H1 (cell line): ENCODE results near the gene GNA12. TPM values are rescaled to one million over a fixed set of nuclear protein-coding genes. Genes with fewer than 3 reads are reported as not detected.

Experiments used
- CTCF ChIA-PET: fragments of 300-600 bp; sonication (Branson Sonifier 250); formaldehyde crosslinking; loops from one replicate; lab custom pipeline; 2021; ENCODE audit not compliant: partially characterized antibody; lab: Charles Lee
- POLR2A ChIA-PET: fragments of 300-600 bp; sonication (Branson Sonifier 250); formaldehyde crosslinking; loops from one replicate; lab custom pipeline; 2021; ENCODE audit warnings: inconsistent platforms; ENCODE audit not compliant: partially characterized antibody; lab: Charles Lee
- DNase-seq, 2 experiments: peaks; one replicate each; pipeline versions ENCODE4 v3.0.0 to v3.0.0-alpha.2; 2010 to 2022; ENCODE audit warnings: low spot score in 2 of 2, low read depth in 1 of 2, mixed read lengths in 1 of 2
- FAIRE-seq: peaks from 2 replicates; lab custom pipeline; 2011; peaks lifted over from hg19 to GRCh38; lab: Jason Lieb, UNC
- H2AFZ ChIP-seq: 2 replicates; pipeline ENCODE4 v1.8.1; 2012; ENCODE audit warnings: low read length, inconsistent platforms
- H2AK5ac ChIP-seq: 2 replicates; pipeline ENCODE4 v1.6.1; 2013; ENCODE audit warnings: low read depth, low read length
- H2BK120ac ChIP-seq: replicated peaks from 2 replicates; pipeline ENCODE3; 2013; ENCODE audit warnings: low read depth, low read length, inconsistent platforms
- H2BK12ac ChIP-seq: 2 replicates; pipeline ENCODE4 v1.6.1; 2013; ENCODE audit warnings: low read depth, low read length
- H2BK15ac ChIP-seq: 2 replicates; pipeline ENCODE4 v1.6.1; 2013; ENCODE audit warnings: low read length
- H2BK20ac ChIP-seq: 2 replicates; pipeline ENCODE4 v1.6.1; 2013; ENCODE audit warnings: low read length
- H2BK5ac ChIP-seq: 2 replicates; pipeline ENCODE4 v1.6.1; 2013; ENCODE audit warnings: low read depth, low read length
- H3K14ac ChIP-seq: 2 replicates; pipeline ENCODE4 v1.6.1; 2013; ENCODE audit warnings: inconsistent platforms; ENCODE audit not compliant: insufficient read length
- H3K18ac ChIP-seq: 2 replicates; pipeline ENCODE4 v1.6.1; 2013; ENCODE audit warnings: low read length; ENCODE audit errors: extremely low read depth
- H3K23ac ChIP-seq: 2 replicates; pipeline ENCODE4 v1.6.1; 2013; ENCODE audit warnings: inconsistent platforms; ENCODE audit not compliant: insufficient read length
- H3K23me2 ChIP-seq: 2 replicates; pipeline ENCODE4 v1.6.1; 2013; ENCODE audit warnings: low read depth, low read length
- H3K27ac ChIP-seq: 2 replicates; pipeline ENCODE4 v1.6.1; 2011; ENCODE audit warnings: low read depth, low read length, inconsistent platforms
- H3K27me3 ChIP-seq, 4 experiments: replicated peaks in 1 of 4; 1 replicate in 1 of 4; 2 replicates in 3 of 4; pipeline versions ENCODE4 v1.6.1 to v1.8.1; 2011 to 2013; ENCODE audit warnings: low read length in 3 of 4, mild to moderate bottlenecking in 3 of 4, inconsistent platforms in 2 of 4, mixed read lengths in 2 of 4, moderate library complexity in 1 of 4; ENCODE audit not compliant: control insufficient read depth in 3 of 4, insufficient read depth in 3 of 4; ENCODE audit errors: extremely low read depth in 1 of 4
- H3K36me3 ChIP-seq, 4 experiments: 2 replicates each; pipeline versions ENCODE4 v1.6.1 to v1.8.1; 2011 to 2013; ENCODE audit warnings: mild to moderate bottlenecking in 4 of 4, low read length in 3 of 4, moderate library complexity in 2 of 4, control low read depth in 1 of 4, inconsistent platforms in 1 of 4; ENCODE audit not compliant: insufficient read depth in 4 of 4, control insufficient read depth in 2 of 4
- H3K4ac ChIP-seq: replicated peaks from 2 replicates; pipeline ENCODE3; 2013; ENCODE audit warnings: low read length, low read depth, mixed read lengths, inconsistent platforms; ENCODE audit not compliant: insufficient read length
- H3K4me1 ChIP-seq, 4 experiments: replicated peaks in 1 of 4; 1 replicate in 1 of 4; 2 replicates in 3 of 4; pipeline versions ENCODE4 v1.6.1 to v1.8.1; 2011 to 2013; ENCODE audit warnings: low read length in 3 of 4, inconsistent platforms in 2 of 4, mixed read lengths in 1 of 4; ENCODE audit not compliant: insufficient read depth in 4 of 4, control insufficient read depth in 3 of 4
- H3K4me2 ChIP-seq, 2 experiments: 2 replicates each; pipeline versions ENCODE4 v1.6.1 to v1.8.1; 2011 to 2013; ENCODE audit warnings: low read depth in 2 of 2, low read length in 2 of 2, control low read depth in 1 of 2, inconsistent platforms in 1 of 2, mild to moderate bottlenecking in 1 of 2; ENCODE audit not compliant: insufficient read depth in 1 of 2
- H3K4me3 ChIP-seq, 4 experiments: fragments of 200-600, 300-600 bp in 1 of 4; sonication (generic), shearing (Covaris generic), sonication (Bioruptor Twin) in 1 of 4; 2 replicates each; pipeline versions ENCODE4 v1.5.1 to v1.8.1; 2011 to 2016; ENCODE audit warnings: low read length in 4 of 4, low read depth in 3 of 4, control low read depth in 2 of 4, inconsistent platforms in 2 of 4, mild to moderate bottlenecking in 2 of 4, mixed read lengths in 1 of 4, moderate library complexity in 1 of 4; ENCODE audit not compliant: insufficient read depth in 2 of 4; ENCODE audit errors: extremely low read depth in 1 of 4
- H3K56ac ChIP-seq: replicated peaks from 2 replicates; pipeline ENCODE3; 2013; ENCODE audit warnings: low read depth, mild to moderate bottlenecking, mixed read lengths, low read length, inconsistent platforms; ENCODE audit not compliant: insufficient read length
- H3K79me1 ChIP-seq: 2 replicates; pipeline ENCODE4 v1.6.1; 2013; ENCODE audit warnings: low read depth, low read length, control low read depth
- H3K79me2 ChIP-seq, 2 experiments: 2 replicates each; pipeline versions ENCODE4 v1.6.1 to v1.8.1; 2012 to 2013; ENCODE audit warnings: low read length in 2 of 2, mild to moderate bottlenecking in 2 of 2, inconsistent platforms in 1 of 2; ENCODE audit not compliant: insufficient read depth in 2 of 2, control insufficient read depth in 1 of 2
- H3K9ac ChIP-seq, 4 experiments: replicated peaks in 1 of 4; 1 replicate in 1 of 4; 2 replicates in 3 of 4; pipeline versions ENCODE4 v1.6.1 to v1.8.1; 2011 to 2013; ENCODE audit warnings: low read depth in 3 of 4, low read length in 3 of 4, control low read depth in 2 of 4, mild to moderate bottlenecking in 2 of 4, moderate library complexity in 2 of 4, inconsistent platforms in 1 of 4; ENCODE audit errors: extremely low read depth in 1 of 4
- H3K9me3 ChIP-seq, 2 experiments: 2 replicates each; pipeline versions ENCODE4 v1.6.1 to v1.8.1; 2012 to 2013; ENCODE audit warnings: mild to moderate bottlenecking in 2 of 2, moderate library complexity in 2 of 2, control low read depth in 1 of 2, inconsistent platforms in 1 of 2, low read depth in 1 of 2, low read length in 1 of 2, mixed read lengths in 1 of 2; ENCODE audit not compliant: insufficient read depth in 2 of 2
- H4K20me1 ChIP-seq, 2 experiments: replicated peaks in 1 of 2; 2 replicates each; pipeline versions ENCODE3 to v1.8.1; 2011 to 2013; ENCODE audit warnings: inconsistent platforms in 2 of 2, low read length in 2 of 2, mild to moderate bottlenecking in 1 of 2; ENCODE audit not compliant: insufficient read depth in 2 of 2, control insufficient read depth in 1 of 2
- H4K5ac ChIP-seq: 2 replicates; pipeline ENCODE4 v1.6.1; 2013; ENCODE audit warnings: low read length, low read depth, mixed read lengths, inconsistent platforms; ENCODE audit not compliant: insufficient read length
- H4K8ac ChIP-seq: 2 replicates; pipeline ENCODE4 v1.8.0; 2013; ENCODE audit warnings: mild to moderate bottlenecking, moderate library complexity, low read length, inconsistent platforms; ENCODE audit not compliant: insufficient read depth; ENCODE audit errors: extremely low read depth
- H4K91ac ChIP-seq: replicated peaks from 2 replicates; pipeline ENCODE3; 2013; ENCODE audit warnings: low read length, mixed read lengths, inconsistent platforms; ENCODE audit not compliant: insufficient read length
- RFX5 ChIP-seq: IDR thresholded peaks from 2 replicates; pipeline ENCODE4 v1.6.1; 2011; ENCODE audit warnings: low read depth, low read length, improper control_type of control experiment, borderline replicate concordance
- WGBS, 2 experiments: shearing (Covaris generic) in 1 of 2; methylation state at CpG; one replicate each; pipeline versions ENCODE4 v1.1.6 to v1.1.7; 2013 to 2015; ENCODE audit warnings: low lambda C conversion rate in 2 of 2, mixed read lengths in 2 of 2, inconsistent platforms in 1 of 2, low coverage in 1 of 2, missing lambda C conversion rate in 1 of 2; ENCODE audit not compliant: insufficient replicate concordance in 2 of 2, insufficient coverage in 1 of 2, insufficient read length in 1 of 2; ENCODE audit errors: extremely low coverage in 1 of 2, missing lambda C conversion rate in 1 of 2; 5-methylcytosine and 5-hydroxymethylcytosine counted together
- polyA plus RNA-seq, 7 experiments: library from polyadenylated mRNA; depleted of rRNA in 3 of 7; stranded (reverse) in 5 of 7; unstranded in 2 of 7; fragments of >200 nt in 5 of 7; fragments of 200-250 nt in 2 of 7; gene quantifications; 1 replicate in 5 of 7; 2 replicates in 1 of 7; 4 replicates in 1 of 7; pipeline versions ENCODE4 v1.2.1 to v1.2.3, GENCODE V29; 2011 to 2013; ENCODE audit warnings: missing spikeins in 2 of 7, mixed read lengths in 2 of 7
- total RNA-seq: library from RNA; stranded (reverse); fragmentation: NEBNext Ultra II Directional; extraction: Animal tissue kit (Norgen Biotek cat#: 25700); gene quantifications from 2 replicates; pipeline ENCODE4 v1.2.1, GENCODE V29; 2021
- TF ChIP-seq, protein P1 (sequence below): IDR thresholded peaks from 2 replicates; pipeline ENCODE4 v1.6.1; 2012; ENCODE audit warnings: inconsistent platforms

The GNA12 gene
- total and polyA plus RNA-seq, 2 of the 8 experiments (the other 6 are each of a cell fraction or from before 2014, with no cell fraction given) = 96.5 to 109 TPM

- WGBS, 2 experiments = 70% methylated on average over 28 of the region's 28 CpGs; no CpG with 5 or more reads in 1 of the 2 experiments
Measured at GRCh38 chr7:2802504-2803341, 41.4 kb downstream of the GNA12 start.

More at GRCh38 chr7:2802504-2803341, 41.4 kb downstream of the GNA12 start:
- H3K36me3 ChIP-seq = no peaks in the 10 kb centered on the region
- H3K79me2 ChIP-seq = peaks cover 10 to 100% of the 10 kb centered on the region in 2 experiments
- POLR2A ChIA-PET = interaction anchor here (0.6 to 1.5 kb wide), 3 partner anchors 8 to 22 kb away, joined by 3 to 5 read pairs (median 5); no protein-coding TSS in a partner anchor
- H2AFZ ChIP-seq = no peak overlapping the region
- H4K5ac ChIP-seq = peak overlapping the region; percentile 13
- H3K4me3 ChIP-seq = no peak overlapping the region
- H4K20me1 ChIP-seq = peaks cover 0 to 12% of the 10 kb centered on the region in 2 experiments
- peak overlapping the region; percentile 7 to 53; a peak in 3 of 4 replicates for H3K4me2 ChIP-seq
- H2BK20ac ChIP-seq = no peak overlapping the region
- no peak for TF ChIP-seq RFX5
- TF ChIP-seq, protein P1, sequence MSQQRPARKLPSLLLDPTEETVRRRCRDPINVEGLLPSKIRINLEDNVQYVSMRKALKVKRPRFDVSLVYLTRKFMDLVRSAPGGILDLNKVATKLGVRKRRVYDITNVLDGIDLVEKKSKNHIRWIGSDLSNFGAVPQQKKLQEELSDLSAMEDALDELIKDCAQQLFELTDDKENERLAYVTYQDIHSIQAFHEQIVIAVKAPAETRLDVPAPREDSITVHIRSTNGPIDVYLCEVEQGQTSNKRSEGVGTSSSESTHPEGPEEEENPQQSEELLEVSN = peak; percentile 45; the same call in 1 of the 2 replicates
- TF ChIP-seq, all 59 proteins: peak for 1
- no peak overlapping the region for H3K56ac ChIP-seq
- H3K27me3 ChIP-seq = no peaks in the 10 kb centered on the region
- no peak overlapping the region; the same call in 1 of the 2 replicates for H2BK15ac ChIP-seq
- H3K14ac ChIP-seq = no peak overlapping the region
- H3K27ac ChIP-seq = 0 out of 2 replicates have a peak overlapping the region, but pooled peaks have one; percentile 7
- no peaks in the 10 kb centered on the region for H3K9me3 ChIP-seq
- H3K79me1 ChIP-seq = peaks cover 13% of the 10 kb centered on the region; the same call in 1 of the 2 replicates
- no peak overlapping the region for H3K23ac ChIP-seq
- peak overlapping the region; percentile 72 for H3K18ac ChIP-seq
- no peak overlapping the region; the same call in 1 of the 2 replicates for H2AK5ac ChIP-seq
- no peaks in the 10 kb centered on the region; the same call in 1 of the 2 replicates for H3K23me2 ChIP-seq
- H3K4ac ChIP-seq = no peak overlapping the region
- H3K4me1 ChIP-seq = peaks cover 10 to 27% (median 20%) of the 10 kb centered on the region in 4 experiments
- H4K8ac ChIP-seq = 0 out of 2 replicates have a peak overlapping the region, but pooled peaks have one; percentile 40
- CTCF ChIA-PET = interaction anchor here (0.8 to 2.8 kb wide), 5 partner anchors 11 to 42 kb away, joined by 3 to 9 read pairs (median 3); no protein-coding TSS in a partner anchor
- FAIRE-seq = no peak
- H3K9ac ChIP-seq = no peak overlapping the region
- peak overlapping the region; percentile 75; the same call in 1 of the 2 replicates for H2BK12ac ChIP-seq
- peak in 1 of 2 experiments; percentile 48 for DNase-seq
- H2BK5ac ChIP-seq = peak overlapping the region; percentile 45
- H2BK120ac ChIP-seq = no peak overlapping the region
- H4K91ac ChIP-seq = no peak overlapping the region
